Measurements from ENCODE around the gene FNDC3B.

Gene FNDC3B

DNA sequence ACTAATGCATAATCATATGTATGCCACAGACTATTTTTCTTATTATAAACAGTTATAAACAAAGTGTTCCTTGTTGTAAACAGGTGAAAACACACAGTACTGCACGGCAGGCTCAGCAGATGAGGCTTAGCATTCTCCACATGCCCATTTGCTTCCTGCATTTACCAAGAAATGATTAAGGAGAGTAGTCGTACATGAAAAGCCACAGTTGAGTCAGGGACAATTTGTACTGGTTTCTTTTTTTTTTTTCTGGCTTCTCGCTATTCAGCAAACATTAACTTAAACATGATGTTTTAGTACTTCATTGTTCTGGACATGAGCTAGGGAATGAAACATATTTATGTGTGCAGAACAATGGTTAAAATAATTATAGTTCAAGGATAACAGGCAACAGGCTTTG is 345.5 kb downstream of the FNDC3B start:
- no CpG with 5 or more reads among the region's 3 CpGs for WGBS, 2 experiments (ENCODE audit: insufficient coverage in 2 of 2)
- Histone ChIP-seq H3K27ac (ENCODE audit: low read depth, low read length, severe bottlenecking) (no peak overlapping the region), H3K9me3 (ENCODE audit: control insufficient read depth, low read length) (peaks cover 3% of the 10 kb centered on the region), H3K4me3 (ENCODE audit: extremely low read depth, insufficient read depth, low read length, poor library complexity, severe bottlenecking) (no peak overlapping the region), H3K4me1 (ENCODE audit: control insufficient read depth, insufficient read depth, low read length, poor library complexity, severe bottlenecking) (no peaks in the 10 kb centered on the region), H3K36me3 (ENCODE audit: control insufficient read depth, insufficient read depth, low read length) (peaks cover 51% of the 10 kb centered on the region)

DNA sequence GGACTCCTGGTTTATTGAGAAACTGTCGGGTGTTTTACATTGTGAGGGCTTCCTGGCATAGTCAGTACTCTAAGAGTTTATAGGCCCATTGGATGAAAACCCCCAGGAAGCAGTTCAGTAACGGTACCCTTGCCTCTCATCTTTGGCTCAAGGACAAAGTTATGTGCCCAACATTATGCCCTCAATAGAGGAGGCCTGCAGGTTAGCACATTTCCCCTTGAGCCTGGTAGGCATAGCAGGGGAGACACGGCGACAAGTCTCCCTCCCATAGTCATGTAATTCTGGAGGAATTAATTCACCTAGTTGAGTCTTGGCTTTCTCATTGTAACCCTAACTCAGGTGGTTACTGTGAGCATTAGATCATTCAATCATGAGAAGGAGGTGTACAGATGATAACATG is 348.4 kb downstream of the FNDC3B start:
- Histone ChIP-seq H3K36me3 (ENCODE audit: control insufficient read depth, insufficient read depth, low read length) (peaks cover 56% of the 10 kb centered on the region), H3K27ac (ENCODE audit: low read depth, low read length, severe bottlenecking) (no peak overlapping the region), H3K4me1 (ENCODE audit: control insufficient read depth, insufficient read depth, low read length, poor library complexity, severe bottlenecking) (no peaks in the 10 kb centered on the region), H3K4me3 (ENCODE audit: extremely low read depth, insufficient read depth, low read length, poor library complexity, severe bottlenecking) (no peak overlapping the region), H3K9me3 (ENCODE audit: control insufficient read depth, low read length) (no peaks in the 10 kb centered on the region)
- WGBS, 2 experiments (ENCODE audit: insufficient coverage in 2 of 2), result 89 to 100% methylated on average over 2 to 4 of the region's 4 CpGs

GRCh38 chr3:172388412-172389078 is 349.2 kb downstream of the FNDC3B start:
- Histone ChIP-seq H3K27ac (ENCODE audit: low read depth, low read length, severe bottlenecking) (no peak overlapping the region), H3K36me3 (ENCODE audit: control insufficient read depth, insufficient read depth, low read length) (peaks cover 57% of the 10 kb centered on the region), H3K9me3 (ENCODE audit: control insufficient read depth, low read length) (no peaks in the 10 kb centered on the region), H3K4me1 (ENCODE audit: control insufficient read depth, insufficient read depth, low read length, poor library complexity, severe bottlenecking) (no peaks in the 10 kb centered on the region), H3K4me3 (ENCODE audit: extremely low read depth, insufficient read depth, low read length, poor library complexity, severe bottlenecking) (no peak overlapping the region)
- WGBS, 2 experiments (ENCODE audit: insufficient coverage in 2 of 2), result 94 to 97% methylated on average over 5 to 6 of the region's 10 CpGs

DNA sequence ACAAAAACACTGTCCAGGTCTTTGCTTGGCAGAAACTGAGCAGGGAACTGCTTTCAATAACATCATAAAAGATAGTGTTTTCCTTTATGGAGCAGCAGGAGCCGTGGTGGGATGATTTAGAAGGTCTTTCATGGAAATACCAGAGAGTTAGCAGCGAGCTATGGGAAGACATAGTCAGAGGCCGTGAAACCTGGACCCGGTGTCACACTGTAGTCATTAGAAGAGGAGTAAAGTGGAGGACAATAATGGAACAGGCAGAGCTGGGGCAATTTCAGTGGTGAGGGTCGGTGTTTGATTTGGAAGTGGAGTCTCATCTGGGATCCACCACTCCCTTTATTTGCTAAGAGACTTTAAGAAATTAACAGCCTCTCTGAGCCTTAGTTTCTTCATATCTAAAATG is 351.4 kb downstream of the FNDC3B start:
- no peak overlapping the region for H3K27ac ChIP-seq (ENCODE audit: low read depth, low read length, severe bottlenecking)

GRCh38 chr3:172391592-172392302 is 352.4 kb downstream of the FNDC3B start:
- no peaks in the 10 kb centered on the region for H3K9me3 ChIP-seq (ENCODE audit: control insufficient read depth, low read length)
- H3K4me3 ChIP-seq (ENCODE audit: extremely low read depth, insufficient read depth, low read length, poor library complexity, severe bottlenecking), result no peak overlapping the region
- peaks cover 69% of the 10 kb centered on the region for H3K36me3 ChIP-seq (ENCODE audit: control insufficient read depth, insufficient read depth, low read length)
- H3K27ac ChIP-seq (ENCODE audit: low read depth, low read length, severe bottlenecking), result no peak overlapping the region
- H3K4me1 ChIP-seq (ENCODE audit: control insufficient read depth, insufficient read depth, low read length, poor library complexity, severe bottlenecking), result no peaks in the 10 kb centered on the region
- no CpG with 5 or more reads among the region's 5 CpGs for WGBS, 2 experiments (ENCODE audit: insufficient coverage in 2 of 2)

More for the DNA sequence above, 351.4 kb downstream of the FNDC3B start:
- H3K36me3 ChIP-seq (ENCODE audit: control insufficient read depth, insufficient read depth, low read length), result peaks cover 59% of the 10 kb centered on the region
- WGBS, 2 experiments (ENCODE audit: insufficient coverage in 2 of 2), result 96 to 100% methylated on average over 3 to 4 of the region's 5 CpGs
- H3K4me1 ChIP-seq (ENCODE audit: control insufficient read depth, insufficient read depth, low read length, poor library complexity, severe bottlenecking), result no peaks in the 10 kb centered on the region
- H3K9me3 ChIP-seq (ENCODE audit: control insufficient read depth, low read length), result no peaks in the 10 kb centered on the region
- H3K4me3 ChIP-seq (ENCODE audit: extremely low read depth, insufficient read depth, low read length, poor library complexity, severe bottlenecking), result no peak overlapping the region

DNA sequence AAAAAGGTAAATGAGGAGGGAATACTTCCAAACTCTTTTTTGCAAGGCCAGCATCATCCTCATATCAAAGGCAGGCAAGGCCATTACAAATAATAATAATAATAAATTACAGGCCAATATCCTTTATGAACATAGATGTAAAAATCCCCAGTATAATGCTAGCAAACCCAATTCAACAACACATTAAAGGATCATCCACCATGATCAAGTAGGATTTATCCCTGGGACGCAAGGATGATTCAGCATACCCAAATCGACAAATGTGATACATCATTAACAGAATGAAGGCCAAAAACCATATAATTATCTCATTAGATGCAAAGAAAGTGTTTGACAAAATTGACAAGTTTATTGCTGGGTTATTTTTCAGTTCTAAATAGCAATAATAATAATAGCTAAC is 355.3 kb downstream of the FNDC3B start:
- 100% methylated on average over 1 of the region's 2 CpGs; no CpG with 5 or more reads in 1 of the 2 experiments for WGBS, 2 experiments (ENCODE audit: insufficient coverage in 2 of 2)
- peaks cover 74% of the 10 kb centered on the region for H3K36me3 ChIP-seq (ENCODE audit: control insufficient read depth, insufficient read depth, low read length)
- H3K27ac ChIP-seq (ENCODE audit: low read depth, low read length, severe bottlenecking), result no peak overlapping the region
- no peak overlapping the region for H3K4me3 ChIP-seq (ENCODE audit: extremely low read depth, insufficient read depth, low read length, poor library complexity, severe bottlenecking)
- no peaks in the 10 kb centered on the region for H3K4me1 ChIP-seq (ENCODE audit: control insufficient read depth, insufficient read depth, low read length, poor library complexity, severe bottlenecking)
- no peaks in the 10 kb centered on the region for H3K9me3 ChIP-seq (ENCODE audit: control insufficient read depth, low read length)

GRCh38 chr3:172396400-172396799 is 357.0 kb downstream of the FNDC3B start:
- no peaks in the 10 kb centered on the region for H3K9me3 ChIP-seq (ENCODE audit: control insufficient read depth, low read length)
- H3K4me3 ChIP-seq (ENCODE audit: extremely low read depth, insufficient read depth, low read length, poor library complexity, severe bottlenecking), result no peak overlapping the region
- H3K36me3 ChIP-seq (ENCODE audit: control insufficient read depth, insufficient read depth, low read length), result peaks cover 75% of the 10 kb centered on the region
- H3K4me1 ChIP-seq (ENCODE audit: control insufficient read depth, insufficient read depth, low read length, poor library complexity, severe bottlenecking), result no peaks in the 10 kb centered on the region
- WGBS, 2 experiments (ENCODE audit: insufficient coverage in 2 of 2), result 81 to 85% methylated on average over 6 to 7 of the region's 7 CpGs
- H3K27ac ChIP-seq (ENCODE audit: low read depth, low read length, severe bottlenecking), result no peak overlapping the region

DNA sequence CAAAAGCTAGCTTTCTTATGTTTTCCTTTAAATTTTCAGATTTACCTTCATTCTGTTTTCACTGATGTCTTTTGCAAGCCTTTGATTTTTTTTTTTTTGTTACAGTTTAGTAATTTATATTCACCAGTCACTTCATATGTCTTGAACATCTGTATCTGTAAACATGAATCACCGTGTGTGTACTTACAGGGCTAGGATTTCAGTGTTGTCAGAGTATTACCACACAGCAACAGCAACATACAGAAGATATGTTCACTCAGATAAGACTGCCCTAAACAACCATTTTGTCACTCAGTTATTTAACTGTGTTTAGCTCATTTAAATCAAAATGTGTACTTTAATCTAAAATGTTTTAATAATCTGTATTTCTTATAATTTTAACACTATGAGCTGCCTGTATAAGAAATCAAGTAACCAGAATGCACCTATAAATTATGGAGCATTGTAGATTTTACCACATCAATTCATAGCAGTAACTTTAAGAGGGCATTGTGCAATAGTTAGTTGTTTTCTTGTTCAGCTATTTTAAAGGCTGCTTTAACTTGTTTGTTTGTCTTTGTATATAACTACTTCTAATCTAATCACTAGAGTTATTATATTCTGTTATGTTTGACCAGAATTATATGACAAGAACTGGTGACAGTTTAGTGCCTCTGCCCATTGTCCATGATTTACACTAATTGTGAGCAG is 358.5 kb downstream of the FNDC3B start:
- H3K4me1 ChIP-seq (ENCODE audit: control insufficient read depth, insufficient read depth, low read length, poor library complexity, severe bottlenecking), result no peaks in the 10 kb centered on the region
- H3K4me3 ChIP-seq (ENCODE audit: extremely low read depth, insufficient read depth, low read length, poor library complexity, severe bottlenecking), result no peak overlapping the region
- no peaks in the 10 kb centered on the region for H3K9me3 ChIP-seq (ENCODE audit: control insufficient read depth, low read length)
- WGBS, 2 experiments (ENCODE audit: insufficient coverage in 2 of 2), result no CpG with 5 or more reads among the region's 1 CpG
- H3K36me3 ChIP-seq (ENCODE audit: control insufficient read depth, insufficient read depth, low read length), result peaks cover 76% of the 10 kb centered on the region
- no peak overlapping the region for H3K27ac ChIP-seq (ENCODE audit: low read depth, low read length, severe bottlenecking)

- H3K27ac ChIP-seq (ENCODE audit: low read depth, low read length, severe bottlenecking), result no peak overlapping the region
- no peak overlapping the region for H3K4me3 ChIP-seq (ENCODE audit: extremely low read depth, insufficient read depth, low read length, poor library complexity, severe bottlenecking)
- H3K36me3 ChIP-seq (ENCODE audit: control insufficient read depth, insufficient read depth, low read length), result peaks cover 73% of the 10 kb centered on the region
- H3K9me3 ChIP-seq (ENCODE audit: control insufficient read depth, low read length), result no peaks in the 10 kb centered on the region
- 100% methylated on average over 1 of the region's 4 CpGs; no CpG with 5 or more reads in 1 of the 2 experiments for WGBS, 2 experiments (ENCODE audit: insufficient coverage in 2 of 2)
- H3K4me1 ChIP-seq (ENCODE audit: control insufficient read depth, insufficient read depth, low read length, poor library complexity, severe bottlenecking), result no peaks in the 10 kb centered on the region
Measured at GRCh38 chr3:172398484-172398883, 359.1 kb downstream of the FNDC3B start.

- peaks cover 45% of the 10 kb centered on the region for H3K36me3 ChIP-seq (ENCODE audit: control insufficient read depth, insufficient read depth, low read length)
- H3K4me3 ChIP-seq (ENCODE audit: extremely low read depth, insufficient read depth, low read length, poor library complexity, severe bottlenecking), result no peak overlapping the region
- H3K27ac ChIP-seq (ENCODE audit: low read depth, low read length, severe bottlenecking), result no peak overlapping the region
- H3K4me1 ChIP-seq (ENCODE audit: control insufficient read depth, insufficient read depth, low read length, poor library complexity, severe bottlenecking), result no peaks in the 10 kb centered on the region
- WGBS, 2 experiments (ENCODE audit: insufficient coverage in 2 of 2), result no CpG with 5 or more reads among the region's 2 CpGs
- no peaks in the 10 kb centered on the region for H3K9me3 ChIP-seq (ENCODE audit: control insufficient read depth, low read length)
Measured at GRCh38 chr3:172402090-172402489, 362.7 kb downstream of the FNDC3B start.
